ENCODE measurements around the gene MAPKBP1.
"Not testable (repeated sequence)": the region's sequence is repeated elsewhere in the genome, so short reads cannot be mapped to it uniquely, and the experiment has no call there.

The MAPKBP1 gene

GRCh38 chr15:41732483-41732882, 41.8 kb upstream of the MAPKBP1 start:
- Histone ChIP-seq H3K27me3 (ENCODE audit: insufficient read depth, low read length) (no peaks in the 10 kb centered on the region), H3K4ac (ENCODE audit: low read depth, low read length) (no peak overlapping the region), H4K8ac (ENCODE audit: low read depth, low read length) (no peak overlapping the region), H2AK5ac (ENCODE audit: low read length) (no peak overlapping the region), H3K27ac (ENCODE audit: low read depth, low read length) (no peak overlapping the region), H3K4me2 (ENCODE audit: low read length) (no peak overlapping the region), H4K12ac (ENCODE audit: low read depth, low read length) (no peak overlapping the region), H3K23ac (ENCODE audit: low read length) (no peak overlapping the region), H3K9me3 (ENCODE audit: insufficient read depth, low read depth, low read length) (no peaks in the 10 kb centered on the region), H2BK12ac (ENCODE audit: low read length) (no peak overlapping the region), H3K36me3 (ENCODE audit: control insufficient read depth in 1 of 2, insufficient read depth in 2 of 2, low read length in 2 of 2) (peaks cover 14 to 15% of the 10 kb centered on the region in 2 experiments), H3K79me1 (ENCODE audit: low read length) (no peaks in the 10 kb centered on the region), H3K4me1 (ENCODE audit: control insufficient read depth in 1 of 2, insufficient read depth in 2 of 2, low read length in 2 of 2) (peaks cover 0 to 2% of the 10 kb centered on the region in 2 experiments), H3K18ac (ENCODE audit: low read length) (no peak overlapping the region), H3K14ac (ENCODE audit: low read length) (no peak overlapping the region), H2BK5ac (ENCODE audit: low read depth, low read length, poor library complexity) (no peak overlapping the region), H3K79me2 (ENCODE audit: control insufficient read depth, insufficient read depth, low read length, poor library complexity) (no peaks in the 10 kb centered on the region), H2AFZ (ENCODE audit: insufficient read depth, low read length, poor library complexity) (no peak overlapping the region), H3K4me3 (ENCODE audit: low read depth, low read length) (no peak overlapping the region), H4K91ac (ENCODE audit: low read depth, low read length) (no peak overlapping the region), H3K9ac (ENCODE audit: low read length) (no peak overlapping the region), H2BK120ac (ENCODE audit: insufficient read depth, low read length, poor library complexity) (no peak overlapping the region)
- no CpG with 5 or more reads among the region's 1 CpG for WGBS (ENCODE audit: extremely low coverage, insufficient coverage, insufficient read length)
- no peak for DNase-seq

- no peak overlapping the region for H4K12ac ChIP-seq (ENCODE audit: low read depth, low read length)
- no peak overlapping the region for H4K91ac ChIP-seq (ENCODE audit: low read depth, low read length)
- peak; percentile 49 to 84 for DNase-seq
- no peak overlapping the region for H2BK5ac ChIP-seq (ENCODE audit: low read depth, low read length, poor library complexity)
- no peak overlapping the region for H3K23ac ChIP-seq (ENCODE audit: low read length)
- no peak overlapping the region for H3K4me3 ChIP-seq (ENCODE audit: low read depth, low read length)
- no peaks in the 10 kb centered on the region for H3K79me1 ChIP-seq (ENCODE audit: low read length)
- H2AK5ac ChIP-seq (ENCODE audit: low read length), result no peak overlapping the region
- peaks cover 13 to 20% of the 10 kb centered on the region in 2 experiments for H3K36me3 ChIP-seq (ENCODE audit: control insufficient read depth in 1 of 2, insufficient read depth in 2 of 2, low read length in 2 of 2)
- H2BK120ac ChIP-seq (ENCODE audit: insufficient read depth, low read length, poor library complexity), result no peak overlapping the region
- no CpG with 5 or more reads among the region's 4 CpGs for WGBS (ENCODE audit: extremely low coverage, insufficient coverage, insufficient read length)
- no peak overlapping the region for H3K4ac ChIP-seq (ENCODE audit: low read depth, low read length)
- no peak overlapping the region for H2BK12ac ChIP-seq (ENCODE audit: low read length)
- no peak overlapping the region for H4K8ac ChIP-seq (ENCODE audit: low read depth, low read length)
- H3K4me1 ChIP-seq (ENCODE audit: control insufficient read depth in 1 of 2, insufficient read depth in 2 of 2, low read length in 2 of 2), result no peaks in the 10 kb centered on the region
- H3K14ac ChIP-seq (ENCODE audit: low read length), result no peak overlapping the region
- H3K9me3 ChIP-seq (ENCODE audit: insufficient read depth, low read depth, low read length), result no peaks in the 10 kb centered on the region
- H3K27ac ChIP-seq (ENCODE audit: low read depth, low read length), result no peak overlapping the region
- H3K9ac ChIP-seq (ENCODE audit: low read length), result no peak overlapping the region
- H3K79me2 ChIP-seq (ENCODE audit: control insufficient read depth, insufficient read depth, low read length, poor library complexity), result no peaks in the 10 kb centered on the region
- H3K27me3 ChIP-seq (ENCODE audit: insufficient read depth, low read length), result no peaks in the 10 kb centered on the region
- H3K18ac ChIP-seq (ENCODE audit: low read length), result no peak overlapping the region
- H2AFZ ChIP-seq (ENCODE audit: insufficient read depth, low read length, poor library complexity), result no peak overlapping the region
- H3K4me2 ChIP-seq (ENCODE audit: low read length), result no peak overlapping the region
Observed at GRCh38 chr15:41734079-41734478, 40.2 kb upstream of the MAPKBP1 start.

GRCh38 chr15:41735046-41735445, 39.2 kb upstream of the MAPKBP1 start:
- Histone ChIP-seq H2AFZ (ENCODE audit: insufficient read depth, low read length, poor library complexity) (no peak overlapping the region), H3K79me2 (ENCODE audit: control insufficient read depth, insufficient read depth, low read length, poor library complexity) (no peaks in the 10 kb centered on the region), H3K9ac (ENCODE audit: low read length) (no peak overlapping the region), H3K14ac (ENCODE audit: low read length) (no peak overlapping the region), H3K4ac (ENCODE audit: low read depth, low read length) (no peak overlapping the region), H3K4me3 (ENCODE audit: low read depth, low read length) (no peak overlapping the region), H3K27me3 (ENCODE audit: insufficient read depth, low read length) (no peaks in the 10 kb centered on the region), H3K4me1 (ENCODE audit: control insufficient read depth in 1 of 2, insufficient read depth in 2 of 2, low read length in 2 of 2) (no peaks in the 10 kb centered on the region), H3K9me3 (ENCODE audit: insufficient read depth, low read depth, low read length) (no peaks in the 10 kb centered on the region), H2AK5ac (ENCODE audit: low read length) (no peak overlapping the region), H3K27ac (ENCODE audit: low read depth, low read length) (no peak overlapping the region), H3K23ac (ENCODE audit: low read length) (no peak overlapping the region), H4K8ac (ENCODE audit: low read depth, low read length) (no peak overlapping the region), H3K36me3 (ENCODE audit: control insufficient read depth in 1 of 2, insufficient read depth in 2 of 2, low read length in 2 of 2) (peaks cover 16 to 20% of the 10 kb centered on the region in 2 experiments), H3K79me1 (ENCODE audit: low read length) (no peaks in the 10 kb centered on the region), H4K91ac (ENCODE audit: low read depth, low read length) (no peak overlapping the region), H2BK12ac (ENCODE audit: low read length) (no peak overlapping the region), H2BK5ac (ENCODE audit: low read depth, low read length, poor library complexity) (no peak overlapping the region), H3K4me2 (ENCODE audit: low read length) (no peak overlapping the region), H3K18ac (ENCODE audit: low read length) (no peak overlapping the region), H2BK120ac (ENCODE audit: insufficient read depth, low read length, poor library complexity) (no peak overlapping the region), H4K12ac (ENCODE audit: low read depth, low read length) (no peak overlapping the region)
- no CpG with 5 or more reads among the region's 4 CpGs for WGBS (ENCODE audit: extremely low coverage, insufficient coverage, insufficient read length)
- DNase-seq, result no peak

GRCh38 chr15:41735492-41735891, 38.8 kb upstream of the MAPKBP1 start:
- H3K9ac ChIP-seq (ENCODE audit: low read length); H3K4me1 ChIP-seq (ENCODE audit: control insufficient read depth in 1 of 2, insufficient read depth in 2 of 2, low read length in 2 of 2); H2BK12ac ChIP-seq (ENCODE audit: low read length); H3K9me3 ChIP-seq (ENCODE audit: insufficient read depth, low read depth, low read length); H2BK120ac ChIP-seq (ENCODE audit: insufficient read depth, low read length, poor library complexity); H4K12ac ChIP-seq (ENCODE audit: low read depth, low read length); DNase-seq; H2AFZ ChIP-seq (ENCODE audit: insufficient read depth, low read length, poor library complexity); H4K8ac ChIP-seq (ENCODE audit: low read depth, low read length); H3K27me3 ChIP-seq (ENCODE audit: insufficient read depth, low read length); H3K23ac ChIP-seq (ENCODE audit: low read length); H3K4me3 ChIP-seq (ENCODE audit: low read depth, low read length); H3K79me1 ChIP-seq (ENCODE audit: low read length); H3K4ac ChIP-seq (ENCODE audit: low read depth, low read length); H2BK5ac ChIP-seq (ENCODE audit: low read depth, low read length, poor library complexity); H4K91ac ChIP-seq (ENCODE audit: low read depth, low read length); H2AK5ac ChIP-seq (ENCODE audit: low read length); H3K14ac ChIP-seq (ENCODE audit: low read length); H3K27ac ChIP-seq (ENCODE audit: low read depth, low read length); H3K18ac ChIP-seq (ENCODE audit: low read length); H3K79me2 ChIP-seq (ENCODE audit: control insufficient read depth, insufficient read depth, low read length, poor library complexity); H3K4me2 ChIP-seq (ENCODE audit: low read length): not testable (repeated sequence)
- WGBS (ENCODE audit: extremely low coverage, insufficient coverage, insufficient read length), result no CpG with 5 or more reads among the region's 10 CpGs
- peaks cover 17 to 18% of the 10 kb centered on the region in 2 experiments for H3K36me3 ChIP-seq (ENCODE audit: control insufficient read depth in 1 of 2, insufficient read depth in 2 of 2, low read length in 2 of 2)

All from trophoblast cell (in vitro differentiated cells and primary cell).